ENCODE results near the gene P4HB.

DNA sequence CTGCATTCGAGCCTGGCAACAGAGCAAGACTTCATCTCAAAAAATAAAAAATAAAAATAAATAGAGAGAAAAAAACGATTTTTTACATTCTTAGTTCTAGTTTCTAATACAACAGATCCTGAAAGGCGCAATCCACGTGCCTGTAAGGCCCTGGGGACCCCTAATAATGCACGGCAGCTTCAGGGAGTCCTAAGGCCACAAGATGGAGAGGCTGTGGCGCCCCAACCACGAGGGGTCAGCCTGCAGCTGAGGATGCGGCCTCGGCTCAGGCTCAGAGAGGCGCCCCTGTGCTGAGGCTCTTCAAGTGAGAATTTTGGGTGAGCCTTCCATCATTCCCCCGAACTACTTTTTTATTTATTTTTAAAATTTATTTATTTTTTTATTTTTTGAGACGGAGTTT lies 10.9 kb downstream of the P4HB start:
- no peak for TF ChIP-seq CTCF (conservative IDR thresholded peaks at IDR 0.05 in 1 of 2, IDR thresholded peaks at IDR 0.05 in 1 of 2; ENCODE audit: low read depth in 1 of 2, low read length in 2 of 2)
- no peak for TF ChIP-seq EZH2 (IDR thresholded peaks at IDR 0.05; ENCODE audit: low read length, missing control alignments)
